Measurements from ENCODE around the gene C2orf81. TPM values are rescaled to one million over a fixed set of nuclear protein-coding genes. Genes with fewer than 3 reads are reported as not detected.

C2orf81 gene
- polyA plus RNA-seq, 2 of the 4 experiments (the other 2 are of a cell fraction): 0.88 to 2.0 TPM

GRCh38 chr2:74371421-74371820 is 50.0 kb downstream of the C2orf81 start:
- H3K4me3 ChIP-seq: no peak overlapping the region
- H3K4me1 ChIP-seq: 0 out of 3 replicates have a peak, but pooled peaks cover 4% of the 10 kb centered on the region
- 96% methylated on average over 9 of the region's 9 CpGs for WGBS (ENCODE audit: missing lambda C conversion rate)
- CTCF ChIA-PET: interaction anchor here (1.8 to 7.0 kb wide), 3 partner anchors 20 to 37 kb away, joined by 5 to 30 read pairs (median 14); no protein-coding TSS in a partner anchor
- H3K27ac ChIP-seq: no peak overlapping the region
- DNase-seq (ENCODE audit: low read depth in 1 of 2, low spot score in 1 of 2) (no peak), ATAC-seq (no peak), FAIRE-seq (no peak)
- no peak for TF ChIP-seq FOSL2 (IDR thresholded peaks at IDR 0.05)
- TF ChIP-seq FOSL2 (CRISPR knock-in tag; IDR thresholded peaks at IDR 0.05): no peak
- TF ChIP-seq, protein P1, sequence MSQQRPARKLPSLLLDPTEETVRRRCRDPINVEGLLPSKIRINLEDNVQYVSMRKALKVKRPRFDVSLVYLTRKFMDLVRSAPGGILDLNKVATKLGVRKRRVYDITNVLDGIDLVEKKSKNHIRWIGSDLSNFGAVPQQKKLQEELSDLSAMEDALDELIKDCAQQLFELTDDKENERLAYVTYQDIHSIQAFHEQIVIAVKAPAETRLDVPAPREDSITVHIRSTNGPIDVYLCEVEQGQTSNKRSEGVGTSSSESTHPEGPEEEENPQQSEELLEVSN (IDR thresholded peaks at IDR 0.05; ENCODE audit: borderline replicate concordance, low read depth): no peak
- TF ChIP-seq, protein P2, sequence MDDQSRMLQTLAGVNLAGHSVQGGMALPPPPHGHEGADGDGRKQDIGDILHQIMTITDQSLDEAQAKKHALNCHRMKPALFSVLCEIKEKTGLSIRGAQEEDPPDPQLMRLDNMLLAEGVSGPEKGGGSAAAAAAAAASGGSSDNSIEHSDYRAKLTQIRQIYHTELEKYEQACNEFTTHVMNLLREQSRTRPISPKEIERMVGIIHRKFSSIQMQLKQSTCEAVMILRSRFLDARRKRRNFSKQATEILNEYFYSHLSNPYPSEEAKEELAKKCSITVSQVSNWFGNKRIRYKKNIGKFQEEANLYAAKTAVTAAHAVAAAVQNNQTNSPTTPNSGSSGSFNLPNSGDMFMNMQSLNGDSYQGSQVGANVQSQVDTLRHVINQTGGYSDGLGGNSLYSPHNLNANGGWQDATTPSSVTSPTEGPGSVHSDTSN (IDR thresholded peaks at IDR 0.05): no peak
- TF ChIP-seq ZNF302 (CRISPR knock-in tag; IDR thresholded peaks at IDR 0.05): no peak
- no peak for TF ChIP-seq MAZ (IDR thresholded peaks at IDR 0.05; ENCODE audit: borderline replicate concordance, low read depth, low read length)
- no peak for TF ChIP-seq CBX8 (IDR thresholded peaks at IDR 0.05)
- TF ChIP-seq, protein P3, sequence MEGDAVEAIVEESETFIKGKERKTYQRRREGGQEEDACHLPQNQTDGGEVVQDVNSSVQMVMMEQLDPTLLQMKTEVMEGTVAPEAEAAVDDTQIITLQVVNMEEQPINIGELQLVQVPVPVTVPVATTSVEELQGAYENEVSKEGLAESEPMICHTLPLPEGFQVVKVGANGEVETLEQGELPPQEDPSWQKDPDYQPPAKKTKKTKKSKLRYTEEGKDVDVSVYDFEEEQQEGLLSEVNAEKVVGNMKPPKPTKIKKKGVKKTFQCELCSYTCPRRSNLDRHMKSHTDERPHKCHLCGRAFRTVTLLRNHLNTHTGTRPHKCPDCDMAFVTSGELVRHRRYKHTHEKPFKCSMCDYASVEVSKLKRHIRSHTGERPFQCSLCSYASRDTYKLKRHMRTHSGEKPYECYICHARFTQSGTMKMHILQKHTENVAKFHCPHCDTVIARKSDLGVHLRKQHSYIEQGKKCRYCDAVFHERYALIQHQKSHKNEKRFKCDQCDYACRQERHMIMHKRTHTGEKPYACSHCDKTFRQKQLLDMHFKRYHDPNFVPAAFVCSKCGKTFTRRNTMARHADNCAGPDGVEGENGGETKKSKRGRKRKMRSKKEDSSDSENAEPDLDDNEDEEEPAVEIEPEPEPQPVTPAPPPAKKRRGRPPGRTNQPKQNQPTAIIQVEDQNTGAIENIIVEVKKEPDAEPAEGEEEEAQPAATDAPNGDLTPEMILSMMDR (IDR thresholded peaks at IDR 0.05): no peak
- TF ChIP-seq HEYL (CRISPR knock-in tag; IDR thresholded peaks at IDR 0.05): no peak
- TF ChIP-seq BHLHE40 (IDR thresholded peaks at IDR 0.05; ENCODE audit: low read depth, low read length): no peak
- no peak for TF ChIP-seq EHMT2 (IDR thresholded peaks at IDR 0.05; ENCODE audit: low read depth)
- no peak overlapping the region for H3K4me2 ChIP-seq
- no peaks in the 10 kb centered on the region for H3K9me3 ChIP-seq
- POLR2A ChIA-PET: no interaction called here

GRCh38 chr2:74369976-74370375 is 51.4 kb downstream of the C2orf81 start:
- ChIA-PET CTCF (interaction anchor here (1.0 to 7.0 kb wide), 8 partner anchors 9 to 35 kb away, joined by 3 to 30 read pairs (median 8); partner anchors contain the start of gene DCTN1), POLR2A (no interaction called here)
- H3K4me2 ChIP-seq: no peak overlapping the region
- 0 out of 3 replicates have a peak, but pooled peaks cover 4% of the 10 kb centered on the region for H3K4me1 ChIP-seq
- H3K27ac ChIP-seq: no peak overlapping the region
- H3K4me3 ChIP-seq: no peak overlapping the region
- no peak for ATAC-seq
- TF ChIP-seq, protein P4, sequence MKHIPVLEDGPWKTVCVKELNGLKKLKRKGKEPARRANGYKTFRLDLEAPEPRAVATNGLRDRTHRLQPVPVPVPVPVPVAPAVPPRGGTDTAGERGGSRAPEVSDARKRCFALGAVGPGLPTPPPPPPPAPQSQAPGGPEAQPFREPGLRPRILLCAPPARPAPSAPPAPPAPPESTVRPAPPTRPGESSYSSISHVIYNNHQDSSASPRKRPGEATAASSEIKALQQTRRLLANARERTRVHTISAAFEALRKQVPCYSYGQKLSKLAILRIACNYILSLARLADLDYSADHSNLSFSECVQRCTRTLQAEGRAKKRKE (CRISPR knock-in tag; IDR thresholded peaks at IDR 0.05; ENCODE audit: low read depth): no peak
- TF ChIP-seq BCL3 (IDR thresholded peaks at IDR 0.05) (no peak), NFE2L2 (conservative IDR thresholded peaks at IDR 0.05; ENCODE audit: low read length) (no peak), ZSCAN20 (CRISPR knock-in tag; IDR thresholded peaks at IDR 0.05) (no peak), ESRRA (IDR thresholded peaks at IDR 0.05; ENCODE audit: borderline replicate concordance, low read length) (no peak), HOXA7 (CRISPR knock-in tag; IDR thresholded peaks at IDR 0.05) (no peak), CHD2 (IDR thresholded peaks at IDR 0.05; ENCODE audit: low read length, partially characterized antibody) (no peak), EP300 (IDR thresholded peaks at IDR 0.05) (no peak), NPAS2 (CRISPR knock-in tag; IDR thresholded peaks at IDR 0.05; ENCODE audit: borderline replicate concordance) (no peak), RARB (CRISPR knock-in tag; IDR thresholded peaks at IDR 0.05) (no peak), FOXS1 (CRISPR knock-in tag; IDR thresholded peaks at IDR 0.05) (no peak), MAFK (IDR thresholded peaks at IDR 0.05; ENCODE audit: partially characterized antibody) (no peak), CBX8 (IDR thresholded peaks at IDR 0.05) (no peak), HOXB5 (CRISPR knock-in tag; IDR thresholded peaks at IDR 0.05) (no peak), CHD4 (IDR thresholded peaks at IDR 0.05; ENCODE audit: borderline replicate concordance) (no peak)
- TF ChIP-seq, protein P5, sequence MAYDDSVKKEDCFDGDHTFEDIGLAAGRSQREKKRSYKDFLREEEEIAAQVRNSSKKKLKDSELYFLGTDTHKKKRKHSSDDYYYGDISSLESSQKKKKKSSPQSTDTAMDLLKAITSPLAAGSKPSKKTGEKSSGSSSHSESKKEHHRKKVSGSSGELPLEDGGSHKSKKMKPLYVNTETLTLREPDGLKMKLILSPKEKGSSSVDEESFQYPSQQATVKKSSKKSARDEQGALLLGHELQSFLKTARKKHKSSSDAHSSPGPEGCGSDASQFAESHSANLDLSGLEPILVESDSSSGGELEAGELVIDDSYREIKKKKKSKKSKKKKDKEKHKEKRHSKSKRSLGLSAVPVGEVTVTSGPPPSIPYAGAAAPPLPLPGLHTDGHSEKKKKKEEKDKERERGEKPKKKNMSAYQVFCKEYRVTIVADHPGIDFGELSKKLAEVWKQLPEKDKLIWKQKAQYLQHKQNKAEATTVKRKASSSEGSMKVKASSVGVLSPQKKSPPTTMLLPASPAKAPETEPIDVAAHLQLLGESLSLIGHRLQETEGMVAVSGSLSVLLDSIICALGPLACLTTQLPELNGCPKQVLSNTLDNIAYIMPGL (CRISPR knock-in tag; IDR thresholded peaks at IDR 0.05; ENCODE audit: borderline replicate concordance): no peak
- DNase-seq (ENCODE audit: low read depth in 1 of 2, low spot score in 1 of 2): no peak
- H3K9me3 ChIP-seq: no peaks in the 10 kb centered on the region
- no peak for FAIRE-seq
- 94% methylated on average over 7 of the region's 7 CpGs for WGBS (ENCODE audit: missing lambda C conversion rate)
